HEK293 (cell line): ENCODE results near the gene MYD88.

Source experiments
- CTCF ChIA-PET: fragments of 350-600 bp; formaldehyde crosslinking; extraction: SDS; loops from one replicate; lab custom pipeline; 2021; ENCODE audit warnings: antibody characterized with exemption; lab: Yijun Ruan, JAX
- POLR2A ChIA-PET: fragments of 300-600 bp; formaldehyde crosslinking; extraction: SDS; loops from one replicate; lab custom pipeline; 2020; ENCODE audit warnings: antibody characterized with exemption, inconsistent platforms; lab: Yijun Ruan, JAX
- H3K27ac ChIP-seq: fragments of 200-500 bp; sonication (Bioruptor generic); 2 replicates; pipeline ENCODE4 v1.5.1; 2014; ENCODE audit warnings: low read depth, low read length, control low read depth, inconsistent platforms; ENCODE audit errors: extremely low read depth
- H3K36me3 ChIP-seq, 2 experiments: fragments of 200-500 bp in 1 of 2; sonication (Bioruptor generic) in 1 of 2; 1 replicate in 1 of 2; 2 replicates in 1 of 2; pipeline ENCODE4 v1.5.1; 2014 to 2017; ENCODE audit warnings: inconsistent platforms in 2 of 2, low read length in 2 of 2; ENCODE audit not compliant: control insufficient read depth in 2 of 2, insufficient read depth in 1 of 2
- H3K4me1 ChIP-seq: fragments of 200-500 bp; sonication (Bioruptor generic); 2 replicates; pipeline ENCODE4 v1.5.1; 2014; ENCODE audit warnings: mild to moderate bottlenecking, low read length, inconsistent platforms; ENCODE audit not compliant: control insufficient read depth, insufficient read depth
- H3K4me3 ChIP-seq: 2 replicates; pipeline ENCODE4 v1.5.1; 2011; ENCODE audit warnings: low read depth, mild to moderate bottlenecking, control low read depth, low read length, moderate library complexity
- H3K9me3 ChIP-seq: fragments of 200-500 bp; sonication (Bioruptor generic); 2 replicates; pipeline ENCODE4 v1.5.1; 2014; ENCODE audit warnings: low read depth, low read length, inconsistent platforms; ENCODE audit not compliant: control insufficient read depth, insufficient read depth
- GLI2 ChIP-seq: fragments of 450-650 bp; formaldehyde crosslinking; IDR thresholded peaks from 2 replicates; pipeline ENCODE4; 2017; ENCODE audit warnings: missing biosample characterization, missing genetic modification characterization, low read depth, borderline replicate concordance
- HOXC10 ChIP-seq: sonication (generic); formaldehyde crosslinking; IDR thresholded peaks from 2 replicates; pipeline ENCODE4 v1.8.1; 2023; ENCODE audit warnings: mild to moderate bottlenecking, missing genetic modification reagents
- IKZF3 ChIP-seq: fragments of 450-650 bp; IDR thresholded peaks from 2 replicates; pipeline ENCODE4 v1.5.0; 2018; ENCODE audit warnings: missing biosample characterization, mild to moderate bottlenecking, missing genetic modification characterization, moderate library complexity
- KLF1 ChIP-seq: fragments of 450-650 bp; formaldehyde crosslinking; IDR thresholded peaks from 2 replicates; pipeline ENCODE4 v1.5.1; 2016; ENCODE audit warnings: missing biosample characterization, missing genetic modification characterization
- OVOL3 ChIP-seq: fragments of 450-650 bp; formaldehyde crosslinking; IDR thresholded peaks from 2 replicates; pipeline ENCODE4 v1.5.1; 2016; ENCODE audit warnings: missing biosample characterization, missing genetic modification characterization
- SP3 ChIP-seq: fragments of 450-650 bp; formaldehyde crosslinking; IDR thresholded peaks from 2 replicates; pipeline ENCODE4 v1.5.1; 2016; ENCODE audit warnings: missing biosample characterization, missing genetic modification characterization
- ZBTB20 ChIP-seq: fragments of 450-650 bp; formaldehyde crosslinking; IDR thresholded peaks from 2 replicates; pipeline ENCODE4 v1.5.1; 2016; ENCODE audit warnings: missing biosample characterization, missing genetic modification characterization
- ZFP3 ChIP-seq: fragments of 450-650 bp; formaldehyde crosslinking; IDR thresholded peaks from 2 replicates; pipeline ENCODE4 v1.5.1; 2016; ENCODE audit warnings: low read depth, missing biosample characterization, missing genetic modification characterization
- ZNF140 ChIP-seq: fragments of 450-650 bp; formaldehyde crosslinking; IDR thresholded peaks from 2 replicates; pipeline ENCODE4 v1.5.1; 2016; ENCODE audit warnings: missing biosample characterization, missing genetic modification characterization
- ZNF174 ChIP-seq: fragments of 450-650 bp; formaldehyde crosslinking; IDR thresholded peaks from 2 replicates; pipeline ENCODE4 v1.5.0; 2017; ENCODE audit warnings: missing biosample characterization, mild to moderate bottlenecking, missing genetic modification characterization
- ZNF175 ChIP-seq: fragments of 450-650 bp; formaldehyde crosslinking; IDR thresholded peaks from 2 replicates; pipeline ENCODE4 v1.5.1; 2016; ENCODE audit warnings: missing biosample characterization, missing genetic modification characterization
- ZNF2 ChIP-seq: fragments of 450-650 bp; formaldehyde crosslinking; IDR thresholded peaks from 2 replicates; pipeline ENCODE4 v1.5.1; 2016; ENCODE audit warnings: missing biosample characterization, missing genetic modification characterization
- ZNF248 ChIP-seq: fragments of 450-650 bp; formaldehyde crosslinking; IDR thresholded peaks from 2 replicates; pipeline ENCODE4 v1.5.1; 2017; ENCODE audit warnings: missing biosample characterization, missing genetic modification characterization
- ZNF274 ChIP-seq, 2 experiments: fragments of 200-500 bp in 1 of 2; fragments of 450-650 bp in 1 of 2; sonication (Bioruptor generic) in 1 of 2; formaldehyde crosslinking in 1 of 2; IDR thresholded peaks; 2 replicates each; pipeline versions ENCODE4 v1.5.1 to v1.6.1; 2014 to 2016; ENCODE audit warnings: borderline replicate concordance in 1 of 2, inconsistent platforms in 1 of 2, low read length in 1 of 2, missing biosample characterization in 1 of 2, missing genetic modification characterization in 1 of 2
- ZNF350 ChIP-seq: fragments of 450-650 bp; formaldehyde crosslinking; IDR thresholded peaks from 2 replicates; pipeline ENCODE4 v1.5.0; 2017; ENCODE audit warnings: missing biosample characterization, mild to moderate bottlenecking, missing genetic modification characterization
- ZNF501 ChIP-seq: fragments of 450-650 bp; formaldehyde crosslinking; IDR thresholded peaks from 2 replicates; pipeline ENCODE4 v1.5.1; 2016; ENCODE audit warnings: missing biosample characterization, missing genetic modification characterization
- ZNF560 ChIP-seq: fragments of 450-650 bp; formaldehyde crosslinking; IDR thresholded peaks from 2 replicates; pipeline ENCODE4 v1.5.1; 2017; ENCODE audit warnings: missing biosample characterization, missing genetic modification characterization, borderline replicate concordance
- ZNF585B ChIP-seq: fragments of 450-650 bp; formaldehyde crosslinking; IDR thresholded peaks from 2 replicates; pipeline ENCODE4 v1.5.1; 2016; ENCODE audit warnings: missing biosample characterization, missing genetic modification characterization
- ZNF670 ChIP-seq: fragments of 450-650 bp; formaldehyde crosslinking; IDR thresholded peaks from 2 replicates; pipeline ENCODE4 v1.5.1; 2016; ENCODE audit warnings: missing biosample characterization, missing genetic modification characterization, low read depth
- TF ChIP-seq, protein P1 (sequence below): fragments of 450-650 bp; formaldehyde crosslinking; IDR thresholded peaks from 2 replicates; pipeline ENCODE4 v1.5.1; 2017; ENCODE audit warnings: missing biosample characterization, missing genetic modification characterization
- TF ChIP-seq, protein P2 (sequence below): fragments of 450-650 bp; formaldehyde crosslinking; conservative IDR thresholded peaks from 2 replicates; pipeline ENCODE4 v1.5.1; 2016; ENCODE audit warnings: low read depth, missing biosample characterization, missing genetic modification characterization
- TF ChIP-seq, protein P3 (sequence below): fragments of 450-650 bp; formaldehyde crosslinking; IDR thresholded peaks from 2 replicates; pipeline ENCODE4 v1.5.1; 2017; ENCODE audit warnings: missing biosample characterization, missing genetic modification characterization

The MYD88 gene

DNA sequence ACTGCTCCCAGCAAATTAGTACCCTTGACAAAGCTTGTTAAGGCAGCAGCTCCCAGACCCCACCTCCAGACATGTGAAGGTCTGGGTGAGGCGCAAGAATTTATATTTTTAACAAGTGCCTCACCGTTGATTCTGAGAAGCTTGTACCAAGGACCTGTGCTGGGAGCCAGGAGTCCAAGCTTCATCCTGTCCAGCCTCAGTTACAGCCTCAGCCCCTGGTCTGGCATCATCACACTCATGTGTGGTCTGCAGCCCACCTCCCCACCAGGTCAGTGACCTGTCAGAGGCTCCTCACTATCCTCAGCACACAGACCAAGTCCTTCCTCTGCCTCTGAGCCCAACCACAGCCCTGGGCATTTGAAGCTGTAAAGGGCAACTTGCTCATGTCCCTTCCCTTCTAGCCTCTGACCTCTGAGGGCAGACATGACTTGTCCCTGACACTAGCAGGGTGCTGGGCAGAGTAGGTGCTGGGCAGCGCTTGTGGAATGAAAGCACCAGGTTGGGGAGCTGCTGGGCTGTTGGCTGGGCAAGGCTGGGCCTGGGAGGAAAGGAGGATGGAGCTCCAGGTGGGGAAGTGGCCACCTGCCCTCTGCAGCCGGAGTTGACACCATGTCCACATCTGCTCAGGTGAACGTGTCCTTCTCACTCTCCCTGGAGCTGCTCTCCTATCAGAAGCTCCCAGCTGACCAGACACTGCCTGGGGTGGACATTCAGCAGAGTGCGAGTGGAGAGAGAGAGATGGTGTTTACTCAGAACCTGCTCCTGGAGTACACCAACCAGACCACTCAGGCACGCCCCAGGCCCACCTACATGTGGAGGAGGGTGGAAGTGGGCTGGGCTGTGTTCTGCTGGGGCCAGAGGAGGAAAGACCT, 18.4 kb upstream of the MYD88 start:
- ChIA-PET POLR2A (interaction anchor here (0.8 to 2.3 kb wide), 2 partner anchors 17 to 19 kb away, joined by 3 to 11 read pairs; partner anchors contain the start of gene ACAA1), CTCF (interaction anchor here (1.4 kb wide), 1 partner anchor 227 kb away, joined by 8 read pairs; the partner anchor contains the start of gene XYLB)
- TF ChIP-seq ZNF501 (tag by site-specific recombination), result no peak
- TF ChIP-seq ZNF350 (tag by site-specific recombination), result no peak
- no peak for TF ChIP-seq ZNF140
- TF ChIP-seq ZNF585B (tag by site-specific recombination), result no peak
- no peak for TF ChIP-seq OVOL3 (tag by site-specific recombination)
- TF ChIP-seq, protein P1, sequence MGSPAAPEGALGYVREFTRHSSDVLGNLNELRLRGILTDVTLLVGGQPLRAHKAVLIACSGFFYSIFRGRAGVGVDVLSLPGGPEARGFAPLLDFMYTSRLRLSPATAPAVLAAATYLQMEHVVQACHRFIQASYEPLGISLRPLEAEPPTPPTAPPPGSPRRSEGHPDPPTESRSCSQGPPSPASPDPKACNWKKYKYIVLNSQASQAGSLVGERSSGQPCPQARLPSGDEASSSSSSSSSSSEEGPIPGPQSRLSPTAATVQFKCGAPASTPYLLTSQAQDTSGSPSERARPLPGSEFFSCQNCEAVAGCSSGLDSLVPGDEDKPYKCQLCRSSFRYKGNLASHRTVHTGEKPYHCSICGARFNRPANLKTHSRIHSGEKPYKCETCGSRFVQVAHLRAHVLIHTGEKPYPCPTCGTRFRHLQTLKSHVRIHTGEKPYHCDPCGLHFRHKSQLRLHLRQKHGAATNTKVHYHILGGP, result no peak
- no peak for TF ChIP-seq ZNF248 (tag by site-specific recombination)
- TF ChIP-seq ZNF560 (tag by site-specific recombination), result no peak
- TF ChIP-seq, protein P2, sequence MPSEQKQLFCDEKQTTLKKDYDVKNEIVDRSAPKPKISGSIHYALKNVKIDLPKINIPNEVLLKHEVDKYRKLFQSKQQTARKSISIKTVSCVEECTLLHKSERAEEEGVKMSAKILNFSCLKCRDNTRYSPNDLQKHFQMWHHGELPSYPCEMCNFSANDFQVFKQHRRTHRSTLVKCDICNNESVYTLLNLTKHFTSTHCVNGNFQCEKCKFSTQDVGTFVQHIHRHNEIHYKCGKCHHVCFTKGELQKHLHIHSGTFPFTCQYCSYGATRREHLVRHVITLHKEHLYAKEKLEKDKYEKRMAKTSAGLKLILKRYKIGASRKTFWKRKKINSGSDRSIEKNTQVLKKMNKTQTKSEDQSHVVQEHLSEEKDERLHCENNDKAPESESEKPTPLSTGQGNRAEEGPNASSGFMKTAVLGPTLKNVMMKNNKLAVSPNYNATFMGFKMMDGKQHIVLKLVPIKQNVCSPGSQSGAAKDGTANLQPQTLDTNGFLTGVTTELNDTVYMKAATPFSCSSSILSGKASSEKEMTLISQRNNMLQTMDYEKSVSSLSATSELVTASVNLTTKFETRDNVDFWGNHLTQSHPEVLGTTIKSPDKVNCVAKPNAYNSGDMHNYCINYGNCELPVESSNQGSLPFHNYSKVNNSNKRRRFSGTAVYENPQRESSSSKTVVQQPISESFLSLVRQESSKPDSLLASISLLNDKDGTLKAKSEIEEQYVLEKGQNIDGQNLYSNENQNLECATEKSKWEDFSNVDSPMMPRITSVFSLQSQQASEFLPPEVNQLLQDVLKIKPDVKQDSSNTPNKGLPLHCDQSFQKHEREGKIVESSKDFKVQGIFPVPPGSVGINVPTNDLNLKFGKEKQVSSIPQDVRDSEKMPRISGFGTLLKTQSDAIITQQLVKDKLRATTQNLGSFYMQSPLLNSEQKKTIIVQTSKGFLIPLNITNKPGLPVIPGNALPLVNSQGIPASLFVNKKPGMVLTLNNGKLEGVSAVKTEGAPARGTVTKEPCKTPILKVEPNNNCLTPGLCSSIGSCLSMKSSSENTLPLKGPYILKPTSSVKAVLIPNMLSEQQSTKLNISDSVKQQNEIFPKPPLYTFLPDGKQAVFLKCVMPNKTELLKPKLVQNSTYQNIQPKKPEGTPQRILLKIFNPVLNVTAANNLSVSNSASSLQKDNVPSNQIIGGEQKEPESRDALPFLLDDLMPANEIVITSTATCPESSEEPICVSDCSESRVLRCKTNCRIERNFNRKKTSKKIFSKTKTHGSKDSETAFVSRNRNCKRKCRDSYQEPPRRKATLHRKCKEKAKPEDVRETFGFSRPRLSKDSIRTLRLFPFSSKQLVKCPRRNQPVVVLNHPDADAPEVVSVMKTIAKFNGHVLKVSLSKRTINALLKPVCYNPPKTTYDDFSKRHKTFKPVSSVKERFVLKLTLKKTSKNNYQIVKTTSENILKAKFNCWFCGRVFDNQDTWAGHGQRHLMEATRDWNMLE (tag by site-specific recombination), result no peak
- TF ChIP-seq SP3, result no peak
- TF ChIP-seq ZNF174 (tag by site-specific recombination), result no peak
- TF ChIP-seq ZNF175 (tag by site-specific recombination), result no peak
- no peak for TF ChIP-seq ZBTB20 (tag by site-specific recombination)
- Histone ChIP-seq H3K36me3 (peaks cover 0 to 50% of the 10 kb centered on the region in 2 experiments; a peak in 2 of 3 replicates), H3K4me3 (no peak overlapping the region), H3K27ac (no peak overlapping the region), H3K4me1 (no peaks in the 10 kb centered on the region), H3K9me3 (no peaks in the 10 kb centered on the region)

DNA sequence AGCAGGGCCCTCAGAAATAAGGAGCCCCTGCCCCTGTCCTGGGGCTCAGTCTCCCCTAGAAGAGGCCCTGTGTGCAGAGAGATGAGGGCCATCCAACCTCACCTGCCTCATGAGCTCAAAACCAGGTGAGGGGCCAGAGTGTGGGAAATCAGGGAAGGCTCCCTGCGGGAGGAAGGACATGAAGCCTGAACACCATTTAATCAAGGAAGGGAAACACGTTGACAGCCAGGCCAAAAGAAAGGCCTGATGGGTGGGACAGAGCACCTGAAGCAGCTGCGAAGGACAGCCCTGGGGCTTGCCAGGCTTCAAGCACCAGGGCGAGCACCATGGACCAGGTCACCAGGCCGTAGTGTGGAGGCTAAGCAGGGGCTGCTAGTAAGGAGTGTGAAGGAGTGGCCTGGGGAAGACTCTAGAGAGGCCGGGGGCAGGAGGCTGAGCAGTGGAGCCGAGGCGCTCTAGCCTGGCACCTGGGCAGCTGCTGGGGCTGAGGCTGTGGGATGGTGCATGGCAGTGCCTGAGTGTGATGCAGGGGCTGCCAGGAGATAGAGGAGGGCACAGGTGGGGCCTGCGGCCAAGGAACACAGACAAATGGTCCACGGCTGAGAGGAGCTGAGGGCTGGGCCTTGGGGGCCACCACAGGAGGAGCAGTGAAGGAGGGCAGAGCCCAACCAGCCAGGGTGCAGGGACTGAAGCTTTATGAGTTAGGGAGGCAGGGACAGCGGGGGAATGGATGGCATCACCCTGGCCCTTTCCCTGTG, 17.6 kb upstream of the MYD88 start:
- ChIA-PET CTCF (no interaction called here), POLR2A (interaction anchor here (0.8 to 2.3 kb wide), 2 partner anchors 16 to 18 kb away, joined by 3 to 11 read pairs; partner anchors contain the start of gene ACAA1)
- Histone ChIP-seq H3K4me1 (no peaks in the 10 kb centered on the region), H3K9me3 (no peaks in the 10 kb centered on the region), H3K36me3 (peaks cover 0 to 58% of the 10 kb centered on the region in 2 experiments; a peak in 2 of 3 replicates), H3K27ac (no peak overlapping the region), H3K4me3 (no peak overlapping the region)
- TF ChIP-seq, protein P3, sequence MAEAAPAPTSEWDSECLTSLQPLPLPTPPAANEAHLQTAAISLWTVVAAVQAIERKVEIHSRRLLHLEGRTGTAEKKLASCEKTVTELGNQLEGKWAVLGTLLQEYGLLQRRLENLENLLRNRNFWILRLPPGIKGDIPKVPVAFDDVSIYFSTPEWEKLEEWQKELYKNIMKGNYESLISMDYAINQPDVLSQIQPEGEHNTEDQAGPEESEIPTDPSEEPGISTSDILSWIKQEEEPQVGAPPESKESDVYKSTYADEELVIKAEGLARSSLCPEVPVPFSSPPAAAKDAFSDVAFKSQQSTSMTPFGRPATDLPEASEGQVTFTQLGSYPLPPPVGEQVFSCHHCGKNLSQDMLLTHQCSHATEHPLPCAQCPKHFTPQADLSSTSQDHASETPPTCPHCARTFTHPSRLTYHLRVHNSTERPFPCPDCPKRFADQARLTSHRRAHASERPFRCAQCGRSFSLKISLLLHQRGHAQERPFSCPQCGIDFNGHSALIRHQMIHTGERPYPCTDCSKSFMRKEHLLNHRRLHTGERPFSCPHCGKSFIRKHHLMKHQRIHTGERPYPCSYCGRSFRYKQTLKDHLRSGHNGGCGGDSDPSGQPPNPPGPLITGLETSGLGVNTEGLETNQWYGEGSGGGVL (tag by site-specific recombination), result no peak
- TF ChIP-seq ZNF2 (no peak), ZNF274 (IDR thresholded peaks at IDR 0.05; ENCODE audit: low read length) (no peak), ZNF274 (tag by site-specific recombination; IDR thresholded peaks at IDR 0.05; ENCODE audit: borderline replicate concordance) (no peak), ZFP3 (no peak), IKZF3 (tag by site-specific recombination) (no peak), ZNF670 (tag by site-specific recombination) (no peak), GLI2 (no peak), KLF1 (tag by site-specific recombination) (no peak), HOXC10 (CRISPR knock-in tag) (no peak)
